ENCODE measurements around the gene FCMR. TPM values are rescaled to one million over a fixed set of nuclear protein-coding genes. Genes with fewer than 3 reads are reported as not detected.
A peak's percentile ranks its signal among the peaks of the same experiment; 100 is the strongest.

FCMR gene
- total and polyA plus RNA-seq, 9 of the 15 experiments (the other 6 are each of a cell fraction or from before 2014, with no cell fraction given) = 0.11 to 0.82 (median 0.20) TPM; not detected in 5

- TF ChIP-seq PATZ1 (CRISPR knock-in tag; IDR thresholded peaks at IDR 0.05; ENCODE audit: borderline replicate concordance) (no peak), MBD2 (IDR thresholded peaks at IDR 0.05; ENCODE audit: borderline replicate concordance, low read depth) (no peak), RB1 (IDR thresholded peaks at IDR 0.05; ENCODE audit: low read depth) (peak; percentile 62; the same call in 1 of the 2 replicates), CXXC5 (CRISPR knock-in tag; IDR thresholded peaks at IDR 0.05) (peak; percentile 40; the same call in 1 of the 2 replicates), ZNF668 (CRISPR knock-in tag; IDR thresholded peaks at IDR 0.05) (no peak), NR2C1 (IDR thresholded peaks at IDR 0.05) (no peak), NR2C1 (tag; IDR thresholded peaks at IDR 0.05) (no peak), NCOR1 (IDR thresholded peaks at IDR 0.05) (no peak), CREB3L1 (IDR thresholded peaks at IDR 0.05; ENCODE audit: borderline replicate concordance, low read depth) (no peak), SP1 (CRISPR knock-in tag; IDR thresholded peaks at IDR 0.05) (no peak), STAT6 (CRISPR knock-in tag; IDR thresholded peaks at IDR 0.05) (no peak), ZNF644 (tag; IDR thresholded peaks at IDR 0.05; ENCODE audit: low read depth) (no peak), ZNF384 (IDR thresholded peaks at IDR 0.05; ENCODE audit: low read depth, low read length) (no peak), KDM1A (IDR thresholded peaks at IDR 0.05) (no peak), ZNF778 (CRISPR knock-in tag; IDR thresholded peaks at IDR 0.05) (no peak), AFF4 (CRISPR knock-in tag; IDR thresholded peaks at IDR 0.05) (no peak), PHF21A (IDR thresholded peaks at IDR 0.05; ENCODE audit: borderline replicate concordance, low read depth) (no peak), EWSR1 (IDR thresholded peaks at IDR 0.05; ENCODE audit: borderline replicate concordance, low read depth, partially characterized antibody) (no peak), SAFB (IDR thresholded peaks at IDR 0.05; ENCODE audit: borderline replicate concordance, low read depth, low read length) (no peak)
Measured at GRCh38 chr1:206907304-206907991, 14.3 kb downstream of the FCMR start (continued).

Measured in K562 (cell line).